Fibroblast of villous mesenchyme (primary cell): Measurements from ENCODE around the gene CTSL. TPM values are rescaled to one million over a fixed set of nuclear protein-coding genes. Genes with fewer than 3 reads are reported as not detected.

ENCODE experiments used
- DNase-seq: peaks from one replicate; pipeline ENCODE4 v3.0.0-alpha.2; 2010; ENCODE audit warnings: low read depth
- H3K4me3 ChIP-seq: 2 replicates; pipeline ENCODE4 v1.5.1; 2011; ENCODE audit warnings: low read depth, mild to moderate bottlenecking, low read length
- CTCF ChIP-seq: IDR thresholded peaks from 2 replicates; pipeline ENCODE4 v1.5.1; 2012; ENCODE audit warnings: low read depth, mild to moderate bottlenecking, low read length; ENCODE audit not compliant: insufficient read depth
- total RNA-seq: library from RNA; depleted of rRNA; stranded (reverse); fragments of >200 nt; gene quantifications from 2 replicates; pipeline ENCODE4 v1.2.3, GENCODE V29; 2012

Gene CTSL
- total RNA-seq, 1 donor: 163 TPM

DNA sequence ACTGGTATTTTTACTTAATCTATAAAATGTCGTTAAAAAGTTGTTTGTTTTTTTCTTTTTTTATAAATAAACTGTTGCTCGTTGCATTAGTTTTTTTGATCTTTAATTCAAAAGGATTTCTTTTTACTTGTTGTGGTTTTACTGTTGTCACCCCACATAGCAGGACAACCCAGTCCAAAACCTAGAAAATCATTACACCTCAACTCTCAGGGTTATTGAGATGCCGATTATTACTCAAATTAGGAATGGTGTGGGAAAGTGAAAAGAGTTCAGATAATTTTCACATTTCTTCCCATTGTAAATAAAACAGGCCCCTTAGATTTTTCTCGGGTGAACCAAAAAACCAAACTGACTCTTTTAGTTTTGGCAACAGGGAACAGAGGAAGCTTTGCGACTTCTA lies 17.4 kb upstream of the CTSL start:
- H3K4me3 ChIP-seq: no peak overlapping the region
- TF ChIP-seq CTCF: no peak
- no peak for DNase-seq

GRCh38 chr9:87708986-87709728 lies 16.8 kb upstream of the CTSL start:
- TF ChIP-seq CTCF: no peak

GRCh38 chr9:87710443-87710842 lies 15.5 kb upstream of the CTSL start:
- no peak overlapping the region for H3K4me3 ChIP-seq
- no peak for TF ChIP-seq CTCF
- DNase-seq: no peak

More at GRCh38 chr9:87708986-87709728, 16.8 kb upstream of the CTSL start:
- DNase-seq: no peak
- no peak overlapping the region for H3K4me3 ChIP-seq

DNA sequence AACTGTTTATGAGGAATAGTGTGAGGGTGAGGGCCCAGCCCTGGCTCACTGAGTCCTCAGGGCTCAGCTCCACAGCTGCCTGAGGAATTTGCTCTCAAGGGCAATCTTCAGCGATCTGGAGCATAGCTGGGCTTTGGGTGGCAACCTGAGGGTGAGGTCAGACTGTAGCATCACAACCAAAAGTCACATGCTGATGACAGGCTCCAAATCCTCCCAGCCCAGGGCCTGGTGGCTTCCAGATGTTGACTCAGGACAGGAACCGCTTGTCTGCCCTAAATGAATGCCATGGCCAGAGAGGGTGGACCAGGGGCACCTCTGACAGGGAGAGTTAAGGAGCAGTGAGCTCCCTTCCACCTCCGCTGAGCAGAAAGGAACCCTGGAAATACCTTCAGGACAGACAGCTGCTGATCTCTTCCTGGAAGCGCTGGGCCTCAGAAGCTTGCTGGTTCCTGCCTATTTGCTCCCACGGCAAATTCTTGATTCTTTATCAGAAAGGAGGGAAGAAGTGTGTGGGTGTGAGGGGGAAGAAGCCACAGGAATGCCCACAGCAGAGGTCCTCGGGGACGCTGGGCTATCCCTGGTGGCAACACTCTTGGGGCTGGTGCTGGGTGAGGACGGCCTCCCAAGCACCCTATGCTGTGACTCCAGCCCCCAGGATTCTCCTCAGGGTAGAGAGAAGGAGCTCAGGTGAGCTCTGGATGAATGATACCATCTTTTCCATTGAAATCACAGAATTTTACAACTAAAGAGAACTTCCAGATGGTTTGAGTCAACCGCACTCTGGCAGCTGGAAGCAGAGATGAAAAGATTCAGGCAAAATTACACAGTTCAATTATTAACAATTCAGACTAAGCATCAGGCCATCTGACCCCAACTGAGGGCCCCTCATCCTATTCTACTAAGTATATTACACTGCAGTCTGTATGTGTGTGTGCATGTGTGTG lies 13.8 kb upstream of the CTSL start:
- no peak overlapping the region for H3K4me3 ChIP-seq
- peak; percentile 89 for DNase-seq
- TF ChIP-seq CTCF: no peak

DNA sequence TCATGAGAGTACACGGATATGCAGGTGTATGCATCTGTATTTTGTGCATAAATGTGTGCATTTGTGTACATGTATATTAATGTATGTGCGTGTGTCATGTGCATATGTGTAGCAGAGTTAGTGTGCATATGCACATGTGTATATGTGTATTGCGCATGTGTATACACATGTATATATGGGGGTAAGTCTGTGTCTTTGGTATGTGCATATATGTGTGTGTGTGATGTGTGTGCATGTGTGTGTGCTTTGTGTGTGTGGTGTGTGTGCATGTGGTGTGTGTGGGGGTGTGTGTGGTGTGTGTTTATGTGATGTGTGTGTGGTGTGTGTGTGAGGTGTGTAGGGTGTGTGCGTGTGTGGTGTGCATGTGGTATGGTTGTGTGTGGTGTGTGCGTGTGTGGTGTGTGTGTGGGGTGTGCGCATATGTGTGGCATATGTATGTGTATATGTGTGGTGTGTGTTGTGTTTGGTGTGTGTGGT lies 13.1 kb upstream of the CTSL start:
- no peak for DNase-seq
- no peak overlapping the region for H3K4me3 ChIP-seq
- no peak for TF ChIP-seq CTCF

- H3K4me3 ChIP-seq: peak overlapping the region; percentile 32
- TF ChIP-seq CTCF: no peak
- DNase-seq: peak; percentile 99
Observed at GRCh38 chr9:87713278-87713987, 12.5 kb upstream of the CTSL start.
